Umbilical cord (tissue), 2 donors: Measurements from ENCODE around the gene SMIM34. TPM values are rescaled to one million over a fixed set of nuclear protein-coding genes. Genes with fewer than 3 reads are reported as not detected.
"Not testable (repeated sequence)": the region's sequence is repeated elsewhere in the genome, so short reads cannot be mapped to it uniquely, and the experiment has no call there.

Experiments
- DNase-seq: peaks from one replicate; pipeline ENCODE4 v3.0.0-alpha.2; 2015; ENCODE audit warnings: low spot score
- total RNA-seq: library from RNA; depleted of rRNA; stranded (reverse); fragments of >200 nt; gene quantifications from one replicate; pipeline ENCODE4 v1.2.3, GENCODE V29; 2014; ENCODE audit warnings: low replicate concordance; ENCODE audit not compliant: insufficient read depth

SMIM34 gene, protein sequence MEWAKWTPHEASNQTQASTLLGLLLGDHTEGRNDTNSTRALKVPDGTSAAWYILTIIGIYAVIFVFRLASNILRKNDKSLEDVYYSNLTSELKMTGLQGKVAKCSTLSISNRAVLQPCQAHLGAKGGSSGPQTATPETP
- total RNA-seq = not detected

DNA sequence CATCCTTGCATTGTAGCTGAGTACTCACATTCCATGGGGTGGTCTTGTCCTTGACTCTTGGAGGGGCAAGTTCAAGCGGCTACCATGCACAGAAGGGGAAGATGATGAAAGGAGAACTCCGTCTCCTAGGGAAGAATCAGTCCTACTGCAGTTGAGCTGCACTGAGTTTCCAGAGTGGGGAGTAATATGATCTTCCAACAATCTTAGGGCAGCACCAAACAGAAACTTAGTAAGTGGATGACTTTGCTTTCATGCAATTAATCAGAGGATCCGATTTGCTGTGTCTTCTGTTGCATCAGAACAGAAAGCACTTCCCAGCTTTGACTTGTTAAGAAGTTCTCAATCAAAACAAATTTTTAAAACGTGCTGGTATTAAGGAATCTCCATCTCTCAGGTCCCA, at the start of gene SMIM34:
Gene SMIM34, minus strand, starts transcription at position 147 of the 400 bp plus-strand sequence. Its CDS starts 112 bp downstream, at position 35.
- not testable (repeated sequence) for DNase-seq

DNA sequence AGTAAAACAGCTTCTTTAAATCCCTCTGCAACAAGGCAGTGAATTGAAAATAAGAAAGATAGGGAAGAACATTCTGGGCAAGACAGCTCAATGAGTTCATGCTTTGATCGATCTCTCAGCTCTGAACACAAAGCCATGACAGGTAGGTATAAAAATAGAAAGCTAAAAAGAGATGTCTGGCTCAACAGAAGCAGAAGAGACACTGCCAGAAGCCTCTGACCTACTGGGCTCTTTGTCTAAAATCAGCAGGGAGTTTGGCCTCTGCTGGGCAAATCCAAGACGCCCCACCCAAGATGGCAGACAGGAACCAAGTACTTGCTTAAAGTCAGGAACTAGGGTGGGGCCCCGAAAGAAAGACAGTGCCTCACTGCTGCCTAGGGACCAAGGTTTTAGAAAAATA, 43.6 kb upstream of the SMIM34 start:
- DNase-seq = not testable (repeated sequence)

DNA sequence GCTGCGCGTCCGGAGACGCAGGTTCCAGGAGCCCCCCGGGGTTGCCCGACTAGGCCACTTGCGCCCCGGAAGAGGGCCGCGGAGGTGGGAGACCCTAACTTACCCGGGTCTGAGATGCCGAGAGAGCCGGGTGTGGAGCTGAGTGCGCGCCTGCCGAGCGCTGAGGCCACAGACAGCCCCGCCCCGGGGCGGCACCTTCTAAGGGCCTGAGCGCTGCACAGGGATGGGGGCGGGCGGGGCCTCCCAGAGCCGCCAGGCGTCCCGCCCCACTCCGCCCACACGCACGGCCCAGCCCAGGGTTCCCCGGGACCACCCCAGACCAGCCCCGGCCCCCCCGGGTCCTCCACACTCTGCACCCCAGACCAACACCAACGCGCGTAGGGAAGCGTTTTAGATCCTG, 35.7 kb upstream of the SMIM34 start:
- DNase-seq = not testable (repeated sequence)

GRCh38 chr21:34458266-34458665, 34.5 kb upstream of the SMIM34 start:
- not testable (repeated sequence) for DNase-seq

DNA sequence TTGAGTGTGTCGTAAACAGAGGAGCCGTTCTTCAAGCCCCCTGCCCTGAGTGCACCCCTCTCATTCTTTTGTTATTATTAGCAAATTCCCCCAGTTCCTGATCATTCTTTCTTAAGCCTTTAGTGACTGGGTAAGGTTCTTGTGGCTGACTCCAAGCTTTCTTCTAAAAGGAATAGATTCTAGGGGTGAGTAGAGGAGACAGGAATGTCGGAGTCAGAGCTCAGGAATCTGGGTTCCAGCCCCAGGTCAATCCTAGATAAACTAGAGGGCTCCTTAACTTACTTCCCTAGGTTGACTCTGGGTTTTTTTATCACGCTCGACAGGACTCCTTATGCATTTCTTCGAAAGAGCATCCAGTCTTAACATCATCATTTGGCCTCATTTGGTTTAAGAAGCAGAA, 32.4 kb upstream of the SMIM34 start:
- not testable (repeated sequence) for DNase-seq

GRCh38 chr21:34455628-34456027, 31.9 kb upstream of the SMIM34 start:
- DNase-seq = not testable (repeated sequence)

DNA sequence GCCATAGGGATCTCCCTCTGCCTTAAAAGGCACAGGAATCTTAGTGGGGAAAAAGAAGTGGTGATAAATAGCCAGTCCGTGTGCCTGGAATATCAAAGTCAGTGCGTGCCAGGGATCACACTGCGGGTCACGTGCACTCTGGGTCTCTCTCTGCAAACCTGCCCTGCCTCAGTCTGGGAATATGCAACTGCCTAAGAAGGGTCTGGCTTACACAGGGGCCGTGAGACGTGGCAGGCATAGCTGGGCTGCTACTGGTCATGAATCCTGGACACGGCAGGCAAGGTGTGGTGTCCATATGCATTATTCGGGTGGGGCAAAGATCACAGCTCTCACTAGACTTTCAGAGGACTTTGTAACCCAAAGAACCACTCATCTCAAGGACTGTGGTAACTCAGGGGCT, 23.3 kb upstream of the SMIM34 start:
- not testable (repeated sequence) for DNase-seq

DNA sequence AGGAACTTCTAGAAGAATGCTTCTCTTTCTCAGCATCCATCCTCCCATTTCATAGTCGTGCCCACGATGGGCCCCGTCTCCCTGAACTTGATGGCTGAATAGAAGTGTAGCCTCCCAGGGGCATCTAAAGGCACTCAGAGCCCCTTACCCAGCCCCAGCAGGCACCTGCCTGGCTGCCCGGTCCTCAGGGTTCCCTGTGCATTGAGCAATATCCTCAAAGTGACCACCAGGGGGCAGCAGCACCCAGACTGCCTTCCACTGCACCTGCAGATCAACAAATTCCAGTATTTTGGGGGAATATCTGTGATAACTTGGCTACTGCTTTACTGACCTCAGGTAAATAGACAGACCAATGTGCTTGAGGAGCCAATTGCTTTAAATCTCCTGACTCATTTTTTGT, 19.7 kb upstream of the SMIM34 start:
- not testable (repeated sequence) for DNase-seq

GRCh38 chr21:34429710-34430109, 6.0 kb upstream of the SMIM34 start:
- DNase-seq = not testable (repeated sequence)

DNA sequence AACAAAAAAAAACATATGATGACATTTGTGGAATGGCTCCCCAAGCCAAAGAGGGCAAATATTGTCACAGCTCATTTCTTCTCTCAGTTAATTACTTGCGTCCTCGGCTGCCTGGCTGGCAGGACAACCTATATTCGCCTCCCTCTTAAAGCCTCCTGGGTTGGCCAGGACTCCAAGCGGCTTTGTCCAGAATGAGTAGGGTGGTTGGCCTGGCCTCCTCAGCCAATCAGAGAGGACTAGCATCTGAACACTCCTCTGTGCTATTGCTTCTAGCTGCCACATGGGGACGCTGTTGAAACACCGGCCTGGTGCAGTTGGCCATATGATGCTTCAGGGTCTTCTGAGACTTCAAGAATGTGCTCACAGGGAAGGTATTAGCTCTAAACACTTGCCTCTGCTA, 4.7 kb upstream of the SMIM34 start:
- not testable (repeated sequence) for DNase-seq

DNA sequence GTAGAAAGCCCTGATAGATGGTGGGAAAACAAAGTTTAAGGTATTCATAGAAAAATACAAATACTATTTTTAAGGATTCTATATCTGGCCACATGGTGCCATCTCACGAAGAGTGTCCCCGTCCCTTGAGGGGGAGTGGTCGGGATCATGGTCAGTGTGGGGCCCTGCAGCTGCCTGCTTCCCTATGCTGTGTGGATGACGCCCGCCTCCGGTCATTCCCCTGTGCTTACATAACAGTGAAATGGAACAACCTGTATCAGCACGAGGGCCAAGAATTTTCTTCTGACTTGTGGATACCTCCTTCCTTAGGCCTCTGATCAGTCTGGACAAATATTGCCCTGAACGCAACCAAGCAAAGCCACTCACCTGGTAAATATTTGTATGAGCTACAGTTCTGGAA, 3.6 kb upstream of the SMIM34 start:
- not testable (repeated sequence) for DNase-seq

GRCh38 chr21:34417448-34418077, 6.2 kb downstream of the SMIM34 start:
- not testable (repeated sequence) for DNase-seq

DNA sequence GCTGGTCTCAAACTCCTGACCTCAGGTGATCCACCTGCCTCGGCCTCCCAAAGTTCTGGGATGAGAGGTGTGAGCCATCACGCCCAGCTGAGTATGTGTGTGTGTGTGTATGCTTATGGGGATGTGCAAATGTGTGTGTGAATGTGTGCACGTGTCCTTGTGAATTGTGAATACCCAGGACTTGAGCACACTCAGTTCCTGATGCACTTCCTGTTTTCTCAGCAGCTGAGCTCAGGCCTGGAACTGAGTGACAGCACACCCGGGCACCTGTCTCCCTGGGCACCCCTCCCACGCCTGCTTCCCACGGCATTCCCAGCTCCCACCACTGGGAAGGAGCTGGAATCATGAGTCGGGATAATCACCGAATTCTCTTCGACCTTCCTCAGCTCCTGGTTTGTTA, 16.5 kb downstream of the SMIM34 start:
- DNase-seq = not testable (repeated sequence)

GRCh38 chr21:34406676-34407075, 17.1 kb downstream of the SMIM34 start:
- not testable (repeated sequence) for DNase-seq

DNA sequence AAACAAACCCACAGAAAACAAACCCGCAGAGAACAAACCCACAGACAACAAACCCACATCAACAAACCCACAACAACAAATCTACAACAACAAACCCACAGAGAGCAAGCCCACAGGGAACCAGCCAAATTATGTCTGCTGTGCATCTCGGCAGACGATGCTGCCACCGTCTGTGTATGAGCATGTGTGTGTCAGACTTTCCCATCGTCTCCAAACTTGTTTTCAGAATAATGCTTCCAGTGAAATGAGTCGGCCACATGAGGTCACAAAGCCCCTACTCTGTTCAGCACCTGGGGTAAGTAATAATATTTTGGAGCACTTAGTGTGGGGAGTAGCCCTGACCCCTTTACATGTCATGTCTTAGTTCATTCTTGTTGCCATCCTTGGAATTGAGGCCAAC, 17.6 kb downstream of the SMIM34 start:
- not testable (repeated sequence) for DNase-seq

GRCh38 chr21:34405686-34406085, 18.1 kb downstream of the SMIM34 start:
- not testable (repeated sequence) for DNase-seq

DNA sequence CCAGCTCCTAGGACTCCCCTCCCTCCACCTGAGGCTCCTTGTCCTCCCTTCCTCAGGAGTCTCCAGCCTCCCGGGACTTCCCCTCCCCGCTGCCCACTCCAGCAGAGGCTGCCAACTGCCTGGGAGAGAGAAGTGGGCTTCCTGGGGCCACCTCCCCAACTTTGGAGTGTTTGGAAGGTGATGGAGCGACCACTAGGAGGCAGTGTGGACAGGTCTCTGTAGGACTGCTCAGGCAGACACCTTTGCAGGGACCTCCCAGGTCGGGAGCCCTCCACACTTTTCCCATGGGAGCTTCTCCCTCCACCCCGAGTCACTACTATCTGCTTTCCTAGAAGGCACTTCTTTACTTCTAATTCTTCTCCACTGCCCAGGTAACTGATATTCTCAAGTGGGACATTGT, 19.0 kb downstream of the SMIM34 start:
- DNase-seq = not testable (repeated sequence)

DNA sequence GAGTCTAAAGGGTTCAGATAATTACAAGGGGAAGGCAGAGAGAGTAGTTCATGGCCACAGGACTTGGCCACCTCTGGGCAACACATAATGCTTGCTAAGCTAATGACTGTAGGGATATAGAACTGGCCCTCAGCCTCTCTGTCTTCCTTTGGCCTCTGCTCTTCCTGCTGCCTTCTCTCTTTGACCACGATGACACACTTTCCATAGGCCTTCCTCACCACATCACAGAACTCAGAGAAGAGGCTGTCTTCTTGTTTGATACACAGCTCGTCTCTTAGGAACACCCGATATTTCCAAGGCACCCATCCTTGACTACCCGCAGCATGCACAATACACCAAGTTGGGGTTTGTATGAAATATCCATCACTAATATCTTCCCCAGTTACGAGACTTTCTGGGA, 23.2 kb downstream of the SMIM34 start:
- not testable (repeated sequence) for DNase-seq

DNA sequence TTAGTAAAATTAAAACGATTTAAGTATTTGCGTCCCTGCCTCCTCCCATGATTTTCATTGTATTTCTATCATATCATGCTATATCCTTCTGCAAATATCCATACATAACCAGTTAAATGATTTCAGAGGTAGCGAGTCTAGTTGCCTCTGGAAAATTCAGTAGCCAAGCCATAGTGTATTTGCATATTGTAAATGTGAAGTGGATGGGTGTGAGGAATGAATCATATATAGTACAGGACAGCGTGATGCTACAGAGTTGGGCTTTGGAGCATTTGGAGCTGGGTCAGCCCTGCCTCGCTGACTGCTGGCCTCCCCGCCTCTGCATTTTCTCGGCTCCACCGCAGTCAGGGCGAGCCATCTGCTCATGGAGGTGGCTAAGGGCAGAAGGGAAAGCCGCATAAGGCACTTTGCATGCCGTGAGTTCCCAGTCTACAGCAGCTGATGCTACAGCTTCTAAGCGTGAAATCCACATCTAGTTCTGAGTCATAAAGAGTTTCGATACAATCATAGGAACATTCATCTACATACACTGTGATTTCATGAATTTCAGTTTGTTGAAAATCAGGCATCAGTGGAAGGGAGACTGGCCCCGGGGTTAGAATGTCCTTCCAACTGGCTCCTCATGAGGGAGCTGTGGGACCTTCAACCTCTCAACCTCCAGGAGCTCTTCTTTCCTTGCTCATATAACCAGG, 39.9 kb downstream of the SMIM34 start:
- not testable (repeated sequence) for DNase-seq

DNA sequence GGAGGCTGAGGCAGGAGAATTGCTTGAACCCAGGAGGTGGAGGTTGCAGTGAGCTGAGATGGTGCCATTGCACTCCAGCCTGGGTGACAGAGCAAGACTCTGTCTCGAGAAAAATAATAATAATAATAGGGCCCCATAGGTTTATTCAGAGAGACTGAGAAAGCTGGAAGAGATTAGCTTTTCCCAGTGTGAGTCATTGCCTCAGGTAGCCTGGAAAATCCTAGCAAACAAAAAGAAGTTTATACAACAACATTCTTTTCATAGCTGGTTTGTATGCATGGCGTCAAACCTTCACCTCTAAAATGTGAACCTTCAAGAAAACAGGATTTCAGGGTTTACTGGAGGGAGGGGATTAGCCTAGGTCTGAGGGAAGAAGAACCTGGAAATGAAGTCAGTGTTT, 40.6 kb downstream of the SMIM34 start:
- not testable (repeated sequence) for DNase-seq

- DNase-seq = not testable (repeated sequence)
Measured at GRCh38 chr21:34375619-34375972, 48.2 kb downstream of the SMIM34 start.

- not testable (repeated sequence) for DNase-seq
Measured at GRCh38 chr21:34374940-34375618, 48.7 kb downstream of the SMIM34 start, which contains the start of gene SMIM11. Gene SMIM11 (plus strand): TSS chr21:34375507. CDS start chr21:34379505, 3,998 bp downstream.
